MV-4-11 (cell line): ENCODE measurements around the gene SPAG5.

Source experiments
- DNase-seq: peaks from one replicate; lab custom pipeline; 2025; lab: John Stamatoyannopoulos, UW

Gene SPAG5, protein sequence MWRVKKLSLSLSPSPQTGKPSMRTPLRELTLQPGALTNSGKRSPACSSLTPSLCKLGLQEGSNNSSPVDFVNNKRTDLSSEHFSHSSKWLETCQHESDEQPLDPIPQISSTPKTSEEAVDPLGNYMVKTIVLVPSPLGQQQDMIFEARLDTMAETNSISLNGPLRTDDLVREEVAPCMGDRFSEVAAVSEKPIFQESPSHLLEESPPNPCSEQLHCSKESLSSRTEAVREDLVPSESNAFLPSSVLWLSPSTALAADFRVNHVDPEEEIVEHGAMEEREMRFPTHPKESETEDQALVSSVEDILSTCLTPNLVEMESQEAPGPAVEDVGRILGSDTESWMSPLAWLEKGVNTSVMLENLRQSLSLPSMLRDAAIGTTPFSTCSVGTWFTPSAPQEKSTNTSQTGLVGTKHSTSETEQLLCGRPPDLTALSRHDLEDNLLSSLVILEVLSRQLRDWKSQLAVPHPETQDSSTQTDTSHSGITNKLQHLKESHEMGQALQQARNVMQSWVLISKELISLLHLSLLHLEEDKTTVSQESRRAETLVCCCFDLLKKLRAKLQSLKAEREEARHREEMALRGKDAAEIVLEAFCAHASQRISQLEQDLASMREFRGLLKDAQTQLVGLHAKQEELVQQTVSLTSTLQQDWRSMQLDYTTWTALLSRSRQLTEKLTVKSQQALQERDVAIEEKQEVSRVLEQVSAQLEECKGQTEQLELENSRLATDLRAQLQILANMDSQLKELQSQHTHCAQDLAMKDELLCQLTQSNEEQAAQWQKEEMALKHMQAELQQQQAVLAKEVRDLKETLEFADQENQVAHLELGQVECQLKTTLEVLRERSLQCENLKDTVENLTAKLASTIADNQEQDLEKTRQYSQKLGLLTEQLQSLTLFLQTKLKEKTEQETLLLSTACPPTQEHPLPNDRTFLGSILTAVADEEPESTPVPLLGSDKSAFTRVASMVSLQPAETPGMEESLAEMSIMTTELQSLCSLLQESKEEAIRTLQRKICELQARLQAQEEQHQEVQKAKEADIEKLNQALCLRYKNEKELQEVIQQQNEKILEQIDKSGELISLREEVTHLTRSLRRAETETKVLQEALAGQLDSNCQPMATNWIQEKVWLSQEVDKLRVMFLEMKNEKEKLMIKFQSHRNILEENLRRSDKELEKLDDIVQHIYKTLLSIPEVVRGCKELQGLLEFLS

DNA sequence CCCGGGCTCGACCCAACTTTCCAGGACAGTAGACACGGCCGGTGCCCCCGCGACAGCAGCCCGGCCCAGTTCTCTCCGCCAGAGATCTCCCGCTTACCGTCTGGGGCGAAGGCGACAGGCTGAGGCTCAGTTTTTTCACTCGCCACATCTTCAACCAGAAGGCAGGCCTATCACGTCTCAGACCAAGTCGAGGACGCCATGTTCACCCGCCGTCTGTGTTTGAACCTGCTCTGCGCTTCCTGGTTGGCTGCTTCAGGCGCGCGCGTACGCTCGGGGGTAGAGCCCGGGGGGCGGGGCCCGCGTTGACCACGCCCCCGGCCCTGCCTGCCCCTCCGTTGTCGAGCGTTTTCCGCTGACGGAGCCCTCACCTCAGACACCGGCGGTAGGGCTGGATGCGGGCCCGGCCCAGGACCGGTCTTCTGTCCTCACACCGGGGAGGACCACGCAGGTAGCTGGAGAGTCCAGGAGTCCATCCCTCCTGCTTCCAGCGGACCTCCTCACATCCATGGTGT lies at the start of gene SPAG5:
Gene SPAG5, minus strand, starts transcription at position 227 of the 512 bp plus-strand sequence. Its CDS starts 79 bp downstream, at position 148.
- DNase-seq = peak; percentile 91

DNA sequence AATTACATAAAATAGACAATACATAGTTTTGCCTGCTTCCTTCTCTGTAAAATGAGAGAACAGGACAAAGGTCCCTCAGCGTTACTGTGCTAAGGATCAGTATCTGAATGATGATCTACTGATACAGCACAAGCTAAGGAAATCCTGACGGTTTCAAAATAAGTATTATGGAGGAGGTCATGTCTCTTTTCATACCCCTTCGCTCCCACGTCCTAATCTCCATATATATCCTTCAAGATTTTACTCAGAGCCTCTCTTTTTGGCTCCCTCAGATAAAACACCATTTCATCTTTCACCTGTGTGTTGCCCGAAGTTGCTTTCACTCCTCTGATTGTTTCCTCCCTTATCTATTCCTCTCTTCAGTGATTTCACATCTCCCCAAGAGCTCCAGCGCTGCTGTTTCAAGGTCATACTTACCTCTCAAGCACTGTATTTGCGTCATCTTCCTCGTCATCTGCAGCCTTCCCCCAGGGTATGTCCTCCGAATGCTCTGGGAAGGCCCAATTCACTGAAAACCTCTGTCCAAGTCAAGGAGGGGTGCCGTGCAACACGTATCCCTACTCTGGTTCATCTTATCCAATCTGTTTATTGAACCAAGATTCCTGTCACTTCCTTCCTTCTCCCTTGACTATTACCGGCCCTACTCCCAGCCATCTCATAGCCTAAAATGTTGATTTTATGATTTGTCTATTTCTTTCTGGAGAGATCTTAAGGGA lies 47.4 kb upstream of the SPAG5 start:
- no peak for DNase-seq

- no peak for DNase-seq
Observed at GRCh38 chr17:28645576-28645939, 46.7 kb upstream of the SPAG5 start.

GRCh38 chr17:28644787-28645575 lies 46.2 kb upstream of the SPAG5 start, which contains the start of gene BLTP2:
BLTP2 (minus strand) TSS chr17:28645158; CDS start chr17:28645056, 102 bp downstream.
- peak; percentile 90 for DNase-seq

DNA sequence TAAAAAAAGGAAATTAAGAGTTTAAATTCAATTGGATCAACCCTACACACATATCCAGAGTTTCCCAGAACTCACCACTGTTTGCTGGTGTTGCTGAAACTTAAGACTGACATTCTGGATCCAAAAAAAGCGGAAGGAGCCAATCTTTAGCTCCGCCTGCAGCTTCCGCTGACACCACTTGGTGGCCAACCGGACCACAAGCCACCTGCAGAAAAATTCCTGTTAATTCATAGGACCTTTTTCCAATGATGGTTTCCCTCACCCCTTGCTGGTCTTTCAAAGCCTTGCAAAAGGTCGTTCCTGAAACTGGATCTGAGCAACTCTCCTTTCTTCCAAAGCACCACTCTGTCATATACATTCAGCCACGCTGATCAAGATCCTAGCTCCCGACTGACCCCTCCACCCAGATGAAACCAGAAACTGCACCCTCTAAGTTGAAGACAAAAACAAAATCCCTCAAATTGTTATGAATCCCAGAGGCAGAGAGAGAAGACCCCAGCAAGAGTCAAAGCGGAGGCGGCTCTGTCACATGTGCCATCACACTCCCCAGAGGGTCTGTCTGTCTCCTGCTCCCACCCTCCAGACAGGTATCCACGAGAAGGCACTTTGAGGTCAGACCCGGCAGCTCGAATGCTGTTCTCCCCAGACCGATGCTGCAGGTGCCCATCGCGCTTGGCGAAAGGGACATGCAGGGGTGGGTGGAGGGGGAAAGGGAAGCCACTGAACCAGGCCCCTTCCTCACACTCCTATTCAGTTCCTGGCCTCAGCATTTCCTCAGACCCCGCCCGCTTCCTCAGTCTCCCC lies 45.4 kb upstream of the SPAG5 start:
- peak; percentile 88 for DNase-seq

- no peak for DNase-seq
Observed at GRCh38 chr17:28641579-28641978, 42.8 kb upstream of the SPAG5 start.

GRCh38 chr17:28635506-28635905 lies 36.7 kb upstream of the SPAG5 start:
- DNase-seq = no peak

DNA sequence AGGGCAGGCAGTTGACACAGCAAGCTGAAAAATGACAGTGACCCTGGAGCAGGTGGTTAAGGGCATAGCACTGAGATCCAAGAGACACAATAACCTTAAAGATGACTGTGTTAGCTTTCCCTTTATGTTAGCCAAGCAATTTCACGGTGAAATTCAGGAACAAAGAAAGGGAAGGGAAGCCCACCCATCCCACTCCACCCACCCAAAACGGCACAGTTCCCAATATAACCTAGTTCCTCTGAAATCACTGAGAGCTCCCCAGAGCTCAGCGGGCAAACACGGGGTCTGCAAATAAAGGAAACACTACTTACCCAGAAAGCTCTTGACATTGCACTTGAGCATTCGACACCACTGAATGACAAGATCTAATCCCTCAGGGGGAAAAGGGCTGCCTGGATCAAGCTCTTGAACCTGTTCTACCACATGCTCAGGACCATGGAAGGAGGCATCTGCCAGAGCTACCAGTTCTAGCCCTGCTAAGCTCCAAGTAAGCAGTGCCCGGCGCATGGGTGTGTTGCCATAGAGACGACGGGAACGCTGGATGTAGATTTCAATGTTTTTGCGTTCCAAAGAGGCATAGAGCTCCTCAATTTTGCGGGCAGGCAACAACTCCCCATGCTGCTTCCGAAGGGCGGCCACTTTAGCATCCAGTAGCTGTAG lies 35.5 kb upstream of the SPAG5 start:
- DNase-seq = no peak

DNA sequence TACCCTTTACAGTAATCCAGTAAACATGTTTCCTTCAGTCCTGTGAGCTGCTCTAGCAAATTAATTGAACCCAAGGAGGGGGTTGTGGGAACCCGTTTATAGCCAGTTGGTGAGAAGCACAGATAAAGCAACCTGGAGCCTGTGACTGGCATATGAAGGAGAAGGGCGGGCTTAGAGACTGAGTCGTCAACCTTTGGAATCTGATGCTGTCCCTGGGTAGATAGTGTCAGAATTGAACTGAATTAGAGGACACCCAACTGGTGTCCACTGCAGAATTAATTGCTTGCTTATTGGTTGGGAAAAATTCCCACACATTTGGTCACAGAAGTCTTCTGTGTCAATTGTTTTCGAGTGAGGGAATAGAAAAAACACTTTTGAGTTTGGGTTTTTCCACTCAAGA lies 28.0 kb upstream of the SPAG5 start:
- DNase-seq = no peak

- no peak for DNase-seq
Observed at GRCh38 chr17:28624148-28624547, 25.3 kb upstream of the SPAG5 start.

DNA sequence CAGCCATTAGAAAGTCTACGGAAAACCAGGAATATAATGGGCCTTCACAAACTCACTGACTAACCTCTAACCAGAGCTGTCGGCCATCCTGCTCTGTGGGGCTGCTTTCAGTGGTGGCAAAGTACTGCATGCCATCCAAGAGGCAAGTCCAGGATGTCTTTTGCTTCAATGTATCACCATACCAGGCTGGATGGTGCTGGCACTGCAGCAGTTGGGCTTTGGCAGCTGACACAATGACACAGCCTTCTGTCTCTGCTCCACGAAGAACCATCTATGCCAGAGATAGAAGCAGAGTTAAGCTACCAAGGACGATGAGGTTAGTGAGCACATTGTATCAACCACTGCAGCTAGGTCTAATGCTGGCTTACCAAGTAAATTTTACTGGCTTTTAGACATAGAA lies 24.9 kb upstream of the SPAG5 start:
- no peak for DNase-seq

- DNase-seq = no peak
Observed at GRCh38 chr17:28622186-28622585, 23.4 kb upstream of the SPAG5 start.

- no peak for DNase-seq
Observed at GRCh38 chr17:28620010-28620409, 21.2 kb upstream of the SPAG5 start.

- no peak for DNase-seq
Observed at GRCh38 chr17:28618464-28618863, 19.6 kb upstream of the SPAG5 start.

DNA sequence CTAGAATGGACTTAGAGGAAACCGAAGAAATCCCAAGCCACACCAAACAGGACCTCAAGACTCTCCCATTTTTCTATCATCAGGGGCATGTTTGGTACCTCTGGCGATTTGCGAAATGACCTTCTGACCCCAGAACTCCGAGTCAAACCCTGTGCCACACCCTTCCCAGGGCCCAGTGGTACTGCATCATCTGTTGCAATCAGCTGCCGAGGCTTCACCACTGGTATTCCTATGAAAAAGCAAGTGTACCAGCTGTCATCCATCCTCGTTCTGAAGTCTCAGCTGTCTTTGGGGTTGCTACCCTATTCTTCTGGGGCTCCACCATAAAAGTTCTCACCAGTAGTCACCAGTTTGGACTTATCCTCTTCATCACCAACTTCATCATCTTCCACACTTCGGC lies 17.5 kb upstream of the SPAG5 start:
- no peak for DNase-seq

- DNase-seq = peak; percentile 23
Observed at GRCh38 chr17:28615260-28615940, 16.6 kb upstream of the SPAG5 start.

GRCh38 chr17:28613931-28614381 lies 15.1 kb upstream of the SPAG5 start, which contains the start of gene RSKR:
RSKR (minus strand) TSS chr17:28614185; CDS start chr17:28614161, 24 bp downstream.
- no peak for DNase-seq
